ENCODE data around the gene SSBP3.

Gene SSBP3

GRCh38 chr1:54302951-54303843 lies 103.0 kb downstream of the SSBP3 start:
- no peak for DNase-seq

GRCh38 chr1:54302549-54302948 lies 103.6 kb downstream of the SSBP3 start:
- DNase-seq, result no peak

- no peak for DNase-seq
Observed at GRCh38 chr1:54301497-54301896, 104.7 kb downstream of the SSBP3 start.

GRCh38 chr1:54300401-54300800 lies 105.8 kb downstream of the SSBP3 start:
- DNase-seq, result peak in 1 of 2 donors; percentile 27

- DNase-seq, result no peak
Observed at GRCh38 chr1:54299037-54299436, 107.2 kb downstream of the SSBP3 start.

- no peak for DNase-seq
Observed at GRCh38 chr1:54298284-54299033, 107.7 kb downstream of the SSBP3 start.

- peak; percentile 81 to 88 for DNase-seq
Observed at GRCh38 chr1:54297596-54298283, 108.5 kb downstream of the SSBP3 start.

- no peak for DNase-seq
Observed at GRCh38 chr1:54296666-54297065, 109.5 kb downstream of the SSBP3 start.

GRCh38 chr1:54294887-54295286 lies 111.3 kb downstream of the SSBP3 start:
- no peak for DNase-seq

GRCh38 chr1:54292002-54292911 lies 113.9 kb downstream of the SSBP3 start:
- DNase-seq, result no peak

- no peak for DNase-seq
Observed at GRCh38 chr1:54291276-54292001, 114.8 kb downstream of the SSBP3 start.

- peak; percentile 17 to 22 for DNase-seq
Observed at GRCh38 chr1:54290506-54291184, 115.5 kb downstream of the SSBP3 start.

GRCh38 chr1:54289712-54290233 lies 116.4 kb downstream of the SSBP3 start:
- DNase-seq, result no peak

- peak in 1 of 2 donors; percentile 13 for DNase-seq
Observed at GRCh38 chr1:54287801-54288211, 118.4 kb downstream of the SSBP3 start.

GRCh38 chr1:54287176-54287650 lies 119.0 kb downstream of the SSBP3 start:
- peak in 1 of 2 donors; percentile 50 for DNase-seq

- no peak for DNase-seq
Observed at GRCh38 chr1:54285815-54286345, 120.3 kb downstream of the SSBP3 start.

- no peak for DNase-seq
Observed at GRCh38 chr1:54284781-54285529, 121.2 kb downstream of the SSBP3 start.

GRCh38 chr1:54283635-54284385 lies 122.4 kb downstream of the SSBP3 start:
- no peak for DNase-seq

Data from hippocampal formation (tissue), 2 donors.